CD4-positive, alpha-beta T cell (primary cell): ENCODE results near the gene LRRC8E. TPM values are rescaled to one million over a fixed set of nuclear protein-coding genes. Genes with fewer than 3 reads are reported as not detected.

Source experiments
- ATAC-seq: fragments of 200-7000 bp; cut with Tn5 transposase; one replicate; pipeline ENCODE4 v1.10.0; 2022; ENCODE audit warnings: mild to moderate bottlenecking; ENCODE audit not compliant: poor library complexity
- CTCF ChIA-PET: fragments of 350-600 bp; sonication (Branson Sonifier 250); formaldehyde crosslinking; loops from one replicate; lab custom pipeline; 2021; ENCODE audit warnings: antibody characterized with exemption, inconsistent platforms; lab: Charles Lee
- POLR2A ChIA-PET: fragments of 350-600 bp; sonication (Branson Sonifier 250); formaldehyde crosslinking; loops from one replicate; lab custom pipeline; 2021; ENCODE audit warnings: antibody characterized with exemption, inconsistent platforms; lab: Charles Lee
- DNase-seq, 14 experiments: peaks; one replicate each; pipeline ENCODE4 v3.0.0-alpha.2; 2013 to 2020; ENCODE audit warnings: mixed read lengths in 2 of 14
- H3K27ac ChIP-seq, 2 donors: one replicate each; pipeline versions ENCODE4 v1.5.1 to v1.7.0; 2013; ENCODE audit warnings: low read length in 2 of 2, low read depth in 1 of 2, mild to moderate bottlenecking in 1 of 2
- H3K27me3 ChIP-seq, 2 experiments: 1 replicate in 1 of 2; 2 replicates in 1 of 2; pipeline versions ENCODE4 v1.6.1 to v1.7.0; 2013; ENCODE audit warnings: low read length in 2 of 2, control low read depth in 1 of 2, mild to moderate bottlenecking in 1 of 2, moderate library complexity in 1 of 2; ENCODE audit not compliant: insufficient read depth in 2 of 2, control insufficient read depth in 1 of 2
- H3K36me3 ChIP-seq: one replicate; pipeline ENCODE4 v1.6.1; 2013; ENCODE audit warnings: low read length, control low read depth; ENCODE audit not compliant: insufficient read depth
- H3K4me1 ChIP-seq: one replicate; pipeline ENCODE4 v1.6.1; 2013; ENCODE audit warnings: low read length, control low read depth; ENCODE audit not compliant: insufficient read depth
- H3K4me3 ChIP-seq: one replicate; pipeline ENCODE4 v1.5.1; 2013; ENCODE audit warnings: mild to moderate bottlenecking, low read length, moderate library complexity
- H3K9me3 ChIP-seq, 2 experiments: 1 replicate in 1 of 2; 2 replicates in 1 of 2; pipeline versions ENCODE4 v1.6.1 to v1.7.0; 2013; ENCODE audit warnings: low read length in 2 of 2, mild to moderate bottlenecking in 2 of 2, control low read depth in 1 of 2, moderate library complexity in 1 of 2; ENCODE audit not compliant: control insufficient read depth in 1 of 2, insufficient read depth in 1 of 2
- H3K27ac Mint-ChIP-seq: one replicate; pipeline ENCODE4 v1.8.0; 2020; ENCODE audit warnings: mixed read lengths
- H3K27me3 Mint-ChIP-seq: one replicate; pipeline ENCODE4 v1.8.0; 2021; ENCODE audit warnings: mixed read lengths
- H3K36me3 Mint-ChIP-seq: one replicate; pipeline ENCODE4 v1.8.0; 2021; ENCODE audit warnings: low read depth, mixed read lengths
- H3K4me1 Mint-ChIP-seq: one replicate; pipeline ENCODE4 v1.8.0; 2021; ENCODE audit warnings: low read depth, mixed read lengths
- H3K4me3 Mint-ChIP-seq: one replicate; pipeline ENCODE4 v1.8.0; 2020; ENCODE audit warnings: mild to moderate bottlenecking, mixed read lengths
- H3K9me3 Mint-ChIP-seq: one replicate; pipeline ENCODE4 v1.8.0; 2020; ENCODE audit warnings: mixed read lengths
- intact Hi-C, 2 experiments: fragments of 100-400 bp; cut with DNase I in 1 of 2; cut with micrococcal nuclease in 1 of 2; formaldehyde crosslinking; loops; one replicate each; pipeline versions ENCODE4 v1.15.1 to v1.9.0; 2023 to 2025; cut with DNase I, micrococcal nuclease
- total RNA-seq, 174 experiments: library from RNA in 2 of 174; stranded (reverse) in 2 of 174; gene quantifications; one replicate each; pipeline ENCODE4 v1.2.3 and lab custom pipeline; 2021 to 2026
- TF ChIP-seq, protein P1 (sequence below): fragments of 200-600 bp; IDR thresholded peaks from one replicate; pipeline ENCODE4 v1.8.0; 2022; ENCODE audit warnings: antibody characterized with exemption, mild to moderate bottlenecking

Gene LRRC8E
- total RNA-seq, 2 experiments from 2014 or later, result not detected

DNA sequence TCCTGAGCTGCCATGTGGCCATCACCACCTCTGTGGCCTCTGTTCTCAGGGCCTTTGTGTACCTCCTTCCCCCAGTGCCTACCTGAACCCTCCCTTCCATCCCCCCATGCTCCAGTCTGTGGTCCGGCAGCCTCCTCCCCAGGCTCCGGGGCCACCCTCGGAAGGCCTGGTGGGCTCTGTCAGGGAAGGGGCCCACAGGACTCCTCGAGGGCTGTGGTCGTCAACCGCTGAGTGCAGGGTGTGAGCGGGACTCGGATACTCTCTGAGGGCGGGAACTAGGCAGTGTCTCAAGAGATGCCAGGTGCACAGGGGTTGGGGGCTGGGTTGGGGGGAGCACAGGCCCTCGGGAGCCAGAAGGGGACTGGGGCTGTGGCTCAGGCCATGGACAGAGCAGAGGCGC is 19.2 kb downstream of the LRRC8E start:
- H3K4me3 Mint-ChIP-seq, result no peak overlapping the region
- ChIA-PET POLR2A (interaction anchor here (1.6 kb wide), 1 partner anchor 13 kb away, joined by 6 read pairs; the partner anchor contains the start of gene SNAPC2), CTCF (no interaction called here)
- peaks cover 45% of the 10 kb centered on the region for H3K36me3 Mint-ChIP-seq
- DNase-seq (no peak), ATAC-seq (no peak)
- TF ChIP-seq, protein P1, sequence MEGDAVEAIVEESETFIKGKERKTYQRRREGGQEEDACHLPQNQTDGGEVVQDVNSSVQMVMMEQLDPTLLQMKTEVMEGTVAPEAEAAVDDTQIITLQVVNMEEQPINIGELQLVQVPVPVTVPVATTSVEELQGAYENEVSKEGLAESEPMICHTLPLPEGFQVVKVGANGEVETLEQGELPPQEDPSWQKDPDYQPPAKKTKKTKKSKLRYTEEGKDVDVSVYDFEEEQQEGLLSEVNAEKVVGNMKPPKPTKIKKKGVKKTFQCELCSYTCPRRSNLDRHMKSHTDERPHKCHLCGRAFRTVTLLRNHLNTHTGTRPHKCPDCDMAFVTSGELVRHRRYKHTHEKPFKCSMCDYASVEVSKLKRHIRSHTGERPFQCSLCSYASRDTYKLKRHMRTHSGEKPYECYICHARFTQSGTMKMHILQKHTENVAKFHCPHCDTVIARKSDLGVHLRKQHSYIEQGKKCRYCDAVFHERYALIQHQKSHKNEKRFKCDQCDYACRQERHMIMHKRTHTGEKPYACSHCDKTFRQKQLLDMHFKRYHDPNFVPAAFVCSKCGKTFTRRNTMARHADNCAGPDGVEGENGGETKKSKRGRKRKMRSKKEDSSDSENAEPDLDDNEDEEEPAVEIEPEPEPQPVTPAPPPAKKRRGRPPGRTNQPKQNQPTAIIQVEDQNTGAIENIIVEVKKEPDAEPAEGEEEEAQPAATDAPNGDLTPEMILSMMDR, result no peak
- Histone ChIP-seq H3K9me3 (no peaks in the 10 kb centered on the region), H3K36me3 (peaks cover 57% of the 10 kb centered on the region), H3K4me1 (peaks cover 53% of the 10 kb centered on the region), H3K27ac (no peak overlapping the region), H3K27me3 (no peaks in the 10 kb centered on the region), H3K4me3 (no peak overlapping the region)
- intact Hi-C loops, result loop anchor here in 1 of 2 experiments (10.0 kb wide), 1 partner anchor 373 kb away; the partner anchor contains the start of gene PNPLA6
- H3K27ac Mint-ChIP-seq, result no peak overlapping the region
- H3K27me3 Mint-ChIP-seq, result peaks cover 6% of the 10 kb centered on the region
- no peaks in the 10 kb centered on the region for H3K9me3 Mint-ChIP-seq
- H3K4me1 Mint-ChIP-seq, result peaks cover 26% of the 10 kb centered on the region

DNA sequence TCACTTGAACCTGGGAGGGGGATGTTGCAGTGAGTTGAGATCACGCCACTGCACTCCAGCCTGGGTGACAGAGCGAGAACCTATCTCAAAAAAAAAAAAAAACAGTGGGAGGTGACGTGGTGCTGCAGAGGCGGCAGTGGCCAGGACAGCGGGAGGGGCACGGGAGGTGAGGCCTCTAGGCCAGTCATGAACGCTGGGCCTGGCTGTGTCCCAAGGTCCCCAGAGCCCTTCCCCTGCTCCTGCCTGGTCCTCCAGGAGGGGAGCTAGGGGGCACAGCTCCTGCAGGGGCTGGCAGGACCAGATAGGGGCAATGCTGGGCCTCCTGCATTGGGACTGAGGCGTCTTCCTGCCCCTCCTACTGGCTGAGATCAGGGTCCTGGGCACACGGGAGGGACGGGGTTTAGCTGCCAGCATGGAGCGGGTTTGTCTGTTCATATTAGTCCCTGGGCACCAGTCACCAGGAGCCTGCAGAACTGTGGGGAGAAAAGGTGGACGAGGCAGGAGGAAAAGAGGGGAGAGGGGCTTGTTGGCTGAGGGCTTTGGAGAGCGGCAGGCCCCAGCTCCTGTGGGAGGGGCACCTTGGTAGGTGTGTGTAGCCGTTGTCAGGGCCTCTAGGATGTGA is 19.9 kb downstream of the LRRC8E start:
- no peaks in the 10 kb centered on the region for H3K27me3 ChIP-seq
- Mint-ChIP-seq H3K4me3 (no peak overlapping the region), H3K4me1 (peaks cover 24% of the 10 kb centered on the region), H3K27me3 (peaks cover 5% of the 10 kb centered on the region), H3K27ac (no peak overlapping the region), H3K9me3 (no peaks in the 10 kb centered on the region), H3K36me3 (peaks cover 48% of the 10 kb centered on the region)
- POLR2A ChIA-PET, result interaction anchor here (1.0 to 1.6 kb wide), 2 partner anchors 12 to 39 kb away, joined by 3 to 6 read pairs; partner anchors contain the start of gene SNAPC2
- DNase-seq (no peak), ATAC-seq (no peak)
- CTCF ChIA-PET, result no interaction called here
- TF ChIP-seq, protein P1, result no peak
- peaks cover 47% of the 10 kb centered on the region for H3K4me1 ChIP-seq
- intact Hi-C loops, result loop anchor here in 1 of 2 experiments (10.0 kb wide), 1 partner anchor 373 kb away; the partner anchor contains the start of gene PNPLA6
- no peaks in the 10 kb centered on the region for H3K9me3 ChIP-seq
- H3K27ac ChIP-seq, result no peak overlapping the region
- H3K4me3 ChIP-seq, result no peak overlapping the region
- peaks cover 62% of the 10 kb centered on the region for H3K36me3 ChIP-seq

DNA sequence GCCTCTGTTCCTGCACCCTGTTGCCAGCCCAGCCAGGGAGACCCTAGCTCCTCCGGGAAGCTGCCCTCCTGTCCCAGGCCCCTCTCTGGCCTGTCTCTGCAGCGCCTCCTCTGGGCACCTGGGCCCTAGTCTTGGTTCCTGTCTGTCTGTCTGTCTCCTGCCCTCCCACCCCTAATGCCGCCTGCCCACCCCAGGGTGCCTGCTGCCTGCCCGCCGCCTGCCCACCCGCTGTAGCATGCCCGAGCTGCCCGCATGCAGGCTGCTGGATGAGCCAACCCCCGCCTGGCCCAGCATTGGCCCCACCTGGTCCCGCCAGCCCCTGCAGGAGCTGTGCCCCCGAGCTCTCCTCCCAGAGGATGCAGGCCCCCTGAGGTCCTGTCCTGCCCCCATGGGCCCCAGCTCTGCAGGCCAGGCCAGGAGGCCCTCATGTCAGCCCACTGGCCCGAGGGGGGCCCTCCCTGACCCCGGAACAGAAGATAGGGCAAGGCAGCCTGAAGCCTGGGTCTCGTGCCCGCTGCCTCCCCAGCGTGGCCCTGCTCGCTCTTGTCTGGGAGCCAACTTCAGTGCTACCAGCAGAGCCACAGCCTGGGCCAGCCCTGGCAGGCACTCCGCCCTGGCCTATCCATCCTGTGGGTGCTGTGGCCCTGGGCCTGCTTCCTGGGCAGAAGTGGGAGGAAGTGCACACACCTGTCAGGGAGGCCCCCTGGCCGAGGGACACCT is 20.6 kb downstream of the LRRC8E start:
- H3K36me3 Mint-ChIP-seq, result peaks cover 46% of the 10 kb centered on the region
- TF ChIP-seq, protein P1, result no peak
- Histone ChIP-seq H3K36me3 (peaks cover 62% of the 10 kb centered on the region), H3K27me3 (no peaks in the 10 kb centered on the region), H3K27ac (no peak overlapping the region), H3K4me3 (no peak overlapping the region), H3K4me1 (peaks cover 45% of the 10 kb centered on the region), H3K9me3 (no peaks in the 10 kb centered on the region)
- H3K4me1 Mint-ChIP-seq, result peaks cover 19% of the 10 kb centered on the region
- CTCF ChIA-PET, result no interaction called here
- ATAC-seq (no peak), DNase-seq (no peak)
- no peaks in the 10 kb centered on the region for H3K9me3 Mint-ChIP-seq
- H3K4me3 Mint-ChIP-seq, result no peak overlapping the region
- intact Hi-C loops, result loop anchor here in 1 of 2 experiments (10.0 kb wide), 1 partner anchor 374 kb away; the partner anchor contains the start of gene PNPLA6
- H3K27me3 Mint-ChIP-seq, result no peaks in the 10 kb centered on the region
- no peak overlapping the region for H3K27ac Mint-ChIP-seq
- POLR2A ChIA-PET, result interaction anchor here (1.0 to 1.6 kb wide), 2 partner anchors 11 to 40 kb away, joined by 3 to 6 read pairs; partner anchors contain the start of gene SNAPC2
